ENCODE measurements around the gene SYAP1.

DNA sequence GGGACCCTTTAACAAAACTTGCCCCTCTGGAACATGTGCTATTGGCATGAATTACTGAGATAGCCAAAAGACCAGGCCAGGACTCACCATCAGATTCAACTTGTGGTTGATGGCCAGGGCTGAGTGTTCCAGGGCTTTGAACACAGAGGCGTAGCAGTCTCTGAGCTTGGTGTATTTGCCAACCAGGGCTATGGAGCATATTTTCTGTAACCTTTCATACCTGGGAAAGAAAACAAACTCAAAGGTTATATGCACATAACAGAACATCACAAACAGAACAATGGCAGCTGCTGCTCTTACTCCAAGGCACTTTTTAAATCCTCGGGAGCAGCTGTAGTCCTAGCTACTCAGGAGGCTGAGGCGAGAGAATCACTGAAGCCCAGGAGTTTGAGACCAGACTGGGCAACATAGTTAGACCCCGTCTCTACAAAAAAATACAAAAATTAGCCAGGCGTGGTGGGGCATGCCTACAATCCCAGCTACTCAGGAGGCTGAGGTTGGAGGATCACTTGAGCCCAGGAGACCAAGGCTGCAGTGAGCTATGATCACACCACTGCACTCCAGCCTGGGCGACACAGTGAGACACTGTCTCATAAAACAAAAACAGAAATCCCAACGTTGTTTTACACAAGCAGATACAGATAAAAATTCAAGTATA is 36.3 kb upstream of the SYAP1 start:
- no peak for TF ChIP-seq ZBTB7A (IDR thresholded peaks at IDR 0.05; ENCODE audit: low read depth)
- TF ChIP-seq, protein P1, sequence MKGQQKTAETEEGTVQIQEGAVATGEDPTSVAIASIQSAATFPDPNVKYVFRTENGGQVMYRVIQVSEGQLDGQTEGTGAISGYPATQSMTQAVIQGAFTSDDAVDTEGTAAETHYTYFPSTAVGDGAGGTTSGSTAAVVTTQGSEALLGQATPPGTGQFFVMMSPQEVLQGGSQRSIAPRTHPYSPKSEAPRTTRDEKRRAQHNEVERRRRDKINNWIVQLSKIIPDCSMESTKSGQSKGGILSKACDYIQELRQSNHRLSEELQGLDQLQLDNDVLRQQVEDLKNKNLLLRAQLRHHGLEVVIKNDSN (IDR thresholded peaks at IDR 0.05), result no peak
- no peak for TF ChIP-seq RAD21 (IDR thresholded peaks at IDR 0.05; ENCODE audit: low read depth)

Data from Ishikawa (cell line).